Measurements from ENCODE around the gene LRRC8D.

DNA sequence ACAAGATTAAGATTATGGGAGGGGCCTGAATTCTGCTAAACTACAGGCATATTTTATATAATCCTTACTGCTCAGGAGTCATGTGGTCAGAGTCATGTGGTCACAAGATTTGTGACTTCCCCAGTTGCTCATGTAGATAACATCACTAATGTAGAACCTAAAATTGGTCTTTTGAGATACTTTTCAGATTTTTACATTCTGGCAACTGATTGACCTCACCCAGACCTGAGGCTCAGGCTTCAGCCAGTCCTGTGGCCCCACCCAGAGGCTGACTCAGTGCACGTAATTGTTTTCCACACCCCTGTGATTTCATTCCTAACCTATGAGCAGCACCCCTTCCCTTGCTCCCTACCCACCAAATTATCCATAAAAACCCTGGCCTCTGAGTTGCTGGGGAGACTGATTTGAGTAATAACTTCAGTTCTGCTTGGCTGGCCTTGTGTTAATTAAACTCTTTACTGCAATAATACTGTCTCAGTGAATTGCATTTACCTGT, 132.3 kb downstream of the LRRC8D start:
- no peak for TF ChIP-seq EZH2 (IDR thresholded peaks at IDR 0.05)
- no peak for TF ChIP-seq POLR2AphosphoS5 (IDR thresholded peaks at IDR 0.05; ENCODE audit: borderline replicate concordance, low read depth, low read length)
